ENCODE data around the gene TNFRSF21.
"Not testable (repeated sequence)": the region's sequence is repeated elsewhere in the genome, so short reads cannot be mapped to it uniquely, and the experiment has no call there.

The TNFRSF21 gene

GRCh38 chr6:47319867-47320266 is 10.2 kb upstream of the TNFRSF21 start:
- DNase-seq = no peak

- no peak for DNase-seq
Measured at GRCh38 chr6:47319382-47319781, 9.7 kb upstream of the TNFRSF21 start.

GRCh38 chr6:47318236-47318989 is 8.7 kb upstream of the TNFRSF21 start:
- no peak for DNase-seq

GRCh38 chr6:47315181-47315580 is 5.5 kb upstream of the TNFRSF21 start:
- DNase-seq = not testable (repeated sequence)

DNA sequence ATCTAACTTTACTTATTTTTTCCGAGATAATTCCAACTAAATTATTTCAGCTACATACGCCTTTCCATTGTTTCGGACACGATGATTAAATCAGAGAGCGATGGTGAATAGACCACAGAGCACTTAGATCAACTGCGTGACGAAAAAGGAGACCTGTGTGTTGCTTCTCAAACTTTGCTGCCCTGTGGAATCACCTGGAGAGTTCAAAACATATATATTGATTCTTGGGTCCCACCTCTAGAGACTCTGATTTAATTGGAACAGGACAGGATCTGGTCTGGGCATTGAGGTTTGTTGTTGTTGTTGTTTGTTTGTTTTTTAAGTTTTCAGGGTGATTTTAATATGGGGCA is 401 bp upstream of the TNFRSF21 start:
- no peak for DNase-seq

DNA sequence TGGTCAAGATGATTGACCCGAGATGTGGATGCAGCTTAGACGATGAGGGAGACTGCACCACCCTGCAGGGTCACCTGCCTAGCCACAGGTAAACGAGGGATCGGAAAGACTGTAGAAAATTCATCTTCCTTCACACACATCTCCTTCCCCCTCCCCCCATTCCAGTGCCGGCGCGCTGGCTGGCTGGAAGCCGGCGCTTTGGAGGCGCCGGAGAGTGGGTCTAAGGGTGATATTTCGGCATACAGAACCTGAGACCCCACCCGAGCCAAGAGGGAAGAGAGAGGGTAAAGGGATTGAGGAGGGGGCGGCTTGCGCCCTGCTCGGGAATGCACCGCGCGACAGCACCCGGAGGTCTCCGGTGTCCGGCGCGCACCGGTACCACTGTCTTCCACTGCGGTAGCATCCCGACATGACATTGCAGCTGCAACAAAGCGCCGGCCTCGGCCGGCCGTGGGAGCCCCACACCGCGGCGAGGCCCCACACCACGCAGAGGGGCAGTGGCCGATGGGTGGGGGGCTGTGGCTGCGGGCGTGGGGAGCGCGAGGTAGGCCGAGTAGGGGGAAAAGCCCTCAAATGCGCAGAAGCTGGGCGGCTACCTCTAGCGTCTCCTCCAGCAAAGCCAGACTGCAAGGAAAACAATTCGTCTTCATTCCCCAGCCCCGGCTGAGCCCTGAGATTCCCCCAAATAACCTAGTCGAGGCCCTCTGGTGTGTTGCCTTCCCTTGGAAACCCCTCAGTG is 984 bp downstream of the TNFRSF21 start:
- no peak for DNase-seq

DNA sequence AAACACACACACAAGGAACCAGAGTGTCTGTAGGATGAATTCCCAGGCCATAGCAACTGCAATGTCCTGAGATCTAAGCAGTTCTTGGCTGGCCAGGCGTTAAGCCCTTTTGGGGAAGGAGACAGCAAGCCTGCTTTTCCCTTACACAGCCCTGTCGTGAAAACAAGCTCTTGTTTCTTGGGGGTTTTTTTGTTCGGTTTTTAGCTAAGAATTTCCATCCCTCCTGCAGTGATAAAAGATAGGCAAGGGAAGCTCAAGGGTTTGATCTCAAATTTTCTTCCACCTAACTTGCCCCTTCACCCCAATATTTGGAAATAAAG is 1.5 kb downstream of the TNFRSF21 start:
- no peak for DNase-seq

- no peak for DNase-seq
Measured at GRCh38 chr6:47307362-47308197, 2.1 kb downstream of the TNFRSF21 start.

- DNase-seq = no peak
Measured at GRCh38 chr6:47306887-47307286, 2.8 kb downstream of the TNFRSF21 start.

DNA sequence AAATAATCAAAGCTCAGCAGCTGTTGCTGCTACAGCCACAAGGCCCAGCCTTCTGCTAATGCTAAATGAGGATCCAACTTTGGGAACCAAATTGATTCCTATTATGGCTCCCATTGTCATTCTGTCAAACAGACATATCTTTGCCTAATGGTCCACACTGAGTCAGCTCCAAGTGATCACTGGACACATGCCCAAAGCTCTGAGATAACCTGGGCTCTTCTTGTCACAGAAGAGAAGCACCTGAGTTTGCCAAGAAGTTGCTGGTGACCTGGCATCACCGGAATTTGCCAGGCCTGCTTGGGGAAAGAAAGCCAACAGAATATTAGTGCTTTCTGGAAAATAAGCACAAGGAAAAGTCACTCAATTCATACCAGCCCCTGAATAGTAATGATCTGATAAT is 5.8 kb downstream of the TNFRSF21 start:
- no peak for DNase-seq

GRCh38 chr6:47303342-47303741 is 6.4 kb downstream of the TNFRSF21 start:
- no peak for DNase-seq

DNA sequence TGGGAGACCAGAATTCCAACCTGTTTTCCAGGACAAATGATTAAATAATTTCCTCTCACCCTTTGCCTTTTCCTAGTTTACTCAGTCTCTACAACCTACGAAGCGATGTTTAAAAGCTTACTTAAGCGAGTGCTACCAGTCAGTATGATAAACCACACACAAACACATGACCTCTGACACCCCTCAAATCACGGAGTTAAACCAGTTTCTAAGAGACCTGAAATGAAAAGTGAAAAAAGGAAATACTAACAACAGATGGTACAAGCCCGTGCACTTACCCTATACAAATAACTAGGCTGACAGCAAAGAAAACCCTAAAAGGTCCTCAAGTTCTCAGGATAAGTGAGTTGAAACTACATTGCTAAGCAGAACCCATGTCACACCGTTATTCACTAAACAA is 7.7 kb downstream of the TNFRSF21 start:
- no peak for DNase-seq

DNA sequence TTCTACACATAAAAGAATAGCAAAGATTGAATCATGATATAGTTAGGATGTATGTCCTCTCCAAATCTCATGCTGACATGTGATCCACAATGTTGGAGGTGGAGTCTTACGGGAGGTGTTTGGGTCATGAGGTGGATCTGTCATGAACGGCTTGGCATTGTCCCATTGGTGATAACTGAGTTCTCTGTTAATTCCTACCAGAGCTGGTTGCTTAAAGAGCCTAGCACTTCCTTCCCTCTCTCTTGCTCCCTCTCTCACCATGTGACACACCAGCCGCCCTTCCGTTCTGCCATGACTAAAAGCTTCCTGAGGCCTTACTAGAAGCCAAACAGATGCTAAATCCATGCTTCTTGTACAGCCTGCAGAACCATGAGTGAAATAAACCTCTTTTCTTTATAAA is 8.3 kb downstream of the TNFRSF21 start:
- no peak for DNase-seq

DNA sequence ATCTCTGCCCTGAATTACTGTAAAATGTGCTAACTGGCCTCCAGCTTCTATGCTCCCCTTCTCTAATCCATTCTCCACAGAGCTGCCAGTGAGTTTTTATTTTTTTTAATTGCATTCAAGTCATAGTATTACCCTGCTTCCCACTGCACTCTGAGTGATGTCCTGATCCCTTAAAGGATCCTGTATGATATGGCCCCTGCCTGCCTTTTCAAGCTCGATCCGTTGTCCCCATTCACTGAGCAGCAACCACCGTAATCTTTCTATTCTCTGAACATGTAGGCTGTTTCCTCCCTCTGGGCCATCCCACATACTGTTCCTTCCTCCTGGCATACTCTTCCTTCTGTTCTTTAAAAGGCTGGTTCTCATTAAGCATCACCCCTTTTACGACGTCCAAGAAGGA is 9.3 kb downstream of the TNFRSF21 start:
- DNase-seq = no peak

DNA sequence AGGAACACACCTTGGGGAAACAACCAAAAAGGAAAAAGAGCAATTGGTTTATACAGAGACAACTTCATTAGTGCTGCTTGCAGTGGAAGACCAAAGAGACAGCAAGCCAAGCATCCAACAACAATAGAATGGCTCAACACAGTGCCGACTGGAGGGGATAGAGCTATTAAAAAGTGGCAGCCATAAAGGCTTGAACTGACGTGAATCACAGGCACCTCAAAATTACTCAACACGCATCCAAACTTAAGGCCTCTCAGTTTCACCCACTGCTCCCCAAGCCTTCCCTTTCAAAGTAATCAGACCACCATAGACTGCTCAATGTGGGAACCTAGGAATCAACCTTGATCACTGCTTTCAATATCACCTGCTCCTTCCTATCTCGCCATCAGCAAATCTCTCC is 9.7 kb downstream of the TNFRSF21 start:
- DNase-seq = no peak

- no peak for DNase-seq
Measured at GRCh38 chr6:47298475-47298874, 11.2 kb downstream of the TNFRSF21 start.

GRCh38 chr6:47294990-47295389 is 14.7 kb downstream of the TNFRSF21 start:
- DNase-seq = no peak

DNA sequence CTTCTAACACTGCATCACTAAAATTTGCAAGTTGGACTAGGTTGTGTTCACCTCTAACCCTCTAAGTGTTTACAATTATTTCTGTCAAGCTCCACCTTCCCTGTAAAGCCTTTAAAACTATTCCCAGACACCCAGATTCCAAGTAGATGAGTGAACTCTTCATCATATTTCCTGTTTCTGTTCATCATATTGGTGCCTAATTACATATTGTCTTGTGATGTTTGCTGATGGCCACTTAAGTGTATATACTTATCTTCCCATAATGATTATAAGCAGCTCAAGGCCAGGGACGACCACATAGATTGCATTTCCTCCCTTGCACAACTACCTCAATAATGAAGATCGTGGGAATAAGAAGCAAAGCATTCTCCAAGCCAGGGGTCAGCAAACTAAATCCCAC is 16.8 kb downstream of the TNFRSF21 start:
- no peak for DNase-seq

DNA sequence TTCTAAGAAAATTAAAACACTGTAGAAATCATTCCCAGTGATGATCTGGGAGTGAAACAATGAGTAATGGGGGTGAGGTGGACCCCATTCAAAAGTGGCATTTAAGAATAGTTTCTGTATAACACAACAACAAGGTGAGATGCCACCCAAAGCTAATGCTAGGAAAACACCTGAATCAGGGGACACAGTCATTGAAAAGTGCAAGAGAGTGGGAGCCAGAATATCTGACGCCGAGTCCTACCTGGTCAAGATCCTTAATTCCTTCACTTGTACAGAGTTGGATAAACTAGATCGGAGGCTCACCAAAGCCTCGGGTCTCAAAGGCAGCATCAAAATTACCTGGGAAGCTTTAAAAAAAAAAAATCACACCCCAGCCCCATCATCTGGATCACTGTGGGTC is 17.7 kb downstream of the TNFRSF21 start:
- no peak for DNase-seq

- no peak for DNase-seq
Measured at GRCh38 chr6:47290124-47290834, 19.4 kb downstream of the TNFRSF21 start.

GRCh38 chr6:47288267-47289090 is 21.2 kb downstream of the TNFRSF21 start:
- DNase-seq = no peak

DNA sequence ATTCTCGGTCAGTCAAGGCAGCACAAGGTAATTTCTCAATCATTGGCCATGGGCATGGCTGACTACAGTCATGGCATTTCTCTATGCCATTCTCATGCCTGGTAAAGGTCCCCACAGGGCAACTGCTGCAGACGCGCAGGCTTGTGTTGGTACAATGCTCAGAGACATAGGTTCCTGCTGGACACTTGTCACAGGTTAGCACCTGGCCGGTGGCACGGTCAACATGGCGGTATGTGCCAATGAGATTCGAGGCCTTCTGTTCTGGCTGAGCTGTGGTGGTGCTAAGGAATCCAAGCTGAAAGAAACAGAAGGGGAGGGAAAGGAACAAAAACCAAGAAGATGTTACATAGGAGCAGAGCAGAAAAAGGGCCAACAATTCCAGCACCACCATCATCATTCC is 23.4 kb downstream of the TNFRSF21 start:
- no peak for DNase-seq
